HG03575 (cell line): Measurements from ENCODE around the gene RAB11A.

ENCODE experiments used
- ATAC-seq: cut with Tn5 transposase; IDR thresholded peaks from one replicate; pipeline ENCODE4 v1.9.1; 2021; ENCODE audit not compliant: unreplicated experiment, insufficient number of reproducible peaks, low FRiP score; ENCODE audit errors: extremely low read depth

The RAB11A gene

DNA sequence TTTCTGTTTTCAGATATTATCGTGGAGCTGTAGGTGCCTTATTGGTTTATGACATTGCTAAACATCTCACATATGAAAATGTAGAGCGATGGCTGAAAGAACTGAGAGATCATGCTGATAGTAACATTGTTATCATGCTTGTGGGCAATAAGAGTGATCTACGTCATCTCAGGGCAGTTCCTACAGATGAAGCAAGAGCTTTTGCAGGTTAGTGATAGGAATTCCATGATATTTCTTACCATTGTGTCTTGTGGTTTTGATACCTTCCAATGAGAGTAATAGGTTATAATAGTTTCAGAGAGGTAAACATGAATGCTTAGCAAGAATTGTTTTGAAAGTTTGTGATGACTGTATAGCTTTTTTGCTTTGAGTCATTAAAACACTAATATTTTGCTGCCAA lies 8.5 kb downstream of the RAB11A start:
- no peak for ATAC-seq

DNA sequence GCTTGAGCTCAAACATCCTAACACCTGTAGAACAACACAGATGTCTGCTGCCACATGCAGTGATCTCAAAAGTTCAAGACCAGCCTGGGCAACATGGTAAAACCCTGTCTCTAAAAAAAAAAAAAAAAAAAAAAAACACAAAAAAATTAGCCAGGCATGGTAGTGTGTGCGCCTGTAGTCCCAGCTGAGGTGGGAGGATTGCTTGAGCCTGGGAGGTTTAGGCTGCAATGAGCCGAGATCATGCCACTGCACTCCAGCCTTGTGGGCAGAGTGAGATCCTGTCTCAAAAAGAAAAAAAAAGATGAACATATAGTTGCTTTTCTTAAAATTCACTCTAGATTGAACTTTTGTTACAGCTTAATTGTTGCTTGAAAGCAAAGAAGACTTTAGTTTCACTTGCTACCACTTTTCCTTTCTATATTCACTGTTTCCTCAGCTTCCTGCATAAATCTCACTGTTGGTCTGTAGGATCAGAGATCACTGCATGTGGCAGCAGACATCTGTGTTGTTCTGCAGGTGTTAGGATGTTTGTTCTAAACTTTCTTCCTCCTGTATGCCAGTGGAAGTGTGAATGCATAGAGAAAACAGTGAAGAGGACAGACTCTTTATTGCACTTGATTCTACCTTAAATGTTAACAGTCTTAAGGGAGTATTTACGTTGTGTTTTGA lies 12.6 kb downstream of the RAB11A start:
- ATAC-seq, result no peak

DNA sequence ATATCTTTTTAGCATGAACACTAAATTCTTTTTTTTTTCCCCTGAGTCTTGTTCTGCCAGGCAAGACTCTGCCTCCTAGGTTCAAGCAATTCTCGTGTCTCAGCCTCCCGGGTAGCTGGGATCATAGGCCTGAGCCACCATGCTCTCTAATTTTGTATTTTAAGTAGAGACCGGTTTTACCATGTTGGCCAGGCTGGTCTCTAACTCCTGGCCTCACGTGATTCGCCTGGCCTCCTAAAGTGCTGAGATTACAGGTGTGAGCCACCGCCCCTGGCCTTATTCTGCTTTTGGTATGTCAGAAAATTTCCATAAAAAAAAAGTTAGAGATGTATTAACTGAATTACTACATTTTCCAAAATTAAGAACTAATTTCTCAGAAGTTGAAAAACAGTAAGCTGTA lies 14.3 kb downstream of the RAB11A start:
- ATAC-seq, result no peak

DNA sequence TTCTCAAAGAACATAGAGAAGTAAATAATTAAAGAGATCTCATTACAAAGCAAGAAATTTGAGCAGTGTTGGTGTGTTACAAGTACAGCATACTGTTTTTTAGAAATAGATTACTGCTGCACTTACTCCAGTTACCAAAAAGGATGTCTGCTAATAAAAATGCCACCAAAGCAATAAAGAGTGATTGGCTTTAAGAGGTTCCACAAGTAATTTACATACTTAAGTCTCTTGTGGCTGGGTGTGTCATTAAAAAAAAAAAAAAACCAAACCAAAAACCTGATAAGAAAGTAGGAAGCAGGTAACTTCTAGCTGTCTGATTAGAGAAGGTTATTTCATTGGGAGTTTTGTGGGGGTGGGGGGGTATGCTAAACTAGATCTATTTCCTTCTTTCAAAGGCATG lies 15.2 kb downstream of the RAB11A start:
- no peak for ATAC-seq

DNA sequence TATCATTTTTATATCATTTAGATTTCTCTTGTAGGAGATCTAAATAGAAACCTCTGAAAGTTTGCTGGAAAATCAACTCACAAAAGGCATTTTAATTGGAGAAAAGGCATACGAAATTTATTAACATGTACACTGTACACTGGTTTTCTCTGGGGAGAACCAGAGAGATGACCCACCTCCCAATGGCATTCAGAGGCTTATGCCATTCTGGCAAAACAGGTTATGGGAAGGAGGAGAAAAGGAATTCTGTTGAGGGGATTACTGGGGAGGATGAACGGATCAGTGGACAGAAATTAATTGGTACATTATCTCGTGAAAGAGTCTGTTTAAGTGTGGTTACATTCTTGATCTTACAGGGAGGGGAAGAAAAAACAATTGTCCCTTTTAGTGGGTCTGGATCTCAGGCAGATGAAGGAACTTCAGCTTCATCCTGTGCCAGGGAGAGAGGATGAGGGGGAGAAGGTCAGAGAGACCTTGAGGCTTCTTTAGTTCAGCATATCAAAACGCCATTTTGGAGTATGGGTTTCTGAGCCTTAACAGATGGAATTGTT lies 16.5 kb downstream of the RAB11A start:
- no peak for ATAC-seq

DNA sequence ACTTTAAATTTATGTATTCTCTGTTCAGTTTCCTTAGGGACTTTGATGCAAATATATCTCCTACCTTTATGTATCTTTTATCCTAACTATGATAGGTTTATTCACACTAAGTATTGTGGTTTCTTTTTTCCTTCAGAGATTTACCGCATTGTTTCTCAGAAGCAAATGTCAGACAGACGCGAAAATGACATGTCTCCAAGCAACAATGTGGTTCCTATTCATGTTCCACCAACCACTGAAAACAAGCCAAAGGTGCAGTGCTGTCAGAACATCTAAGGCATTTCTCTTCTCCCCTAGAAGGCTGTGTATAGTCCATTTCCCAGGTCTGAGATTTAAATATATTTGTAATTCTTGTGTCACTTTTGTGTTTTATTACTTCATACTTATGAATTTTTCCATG lies 18.3 kb downstream of the RAB11A start:
- ATAC-seq, result no peak

DNA sequence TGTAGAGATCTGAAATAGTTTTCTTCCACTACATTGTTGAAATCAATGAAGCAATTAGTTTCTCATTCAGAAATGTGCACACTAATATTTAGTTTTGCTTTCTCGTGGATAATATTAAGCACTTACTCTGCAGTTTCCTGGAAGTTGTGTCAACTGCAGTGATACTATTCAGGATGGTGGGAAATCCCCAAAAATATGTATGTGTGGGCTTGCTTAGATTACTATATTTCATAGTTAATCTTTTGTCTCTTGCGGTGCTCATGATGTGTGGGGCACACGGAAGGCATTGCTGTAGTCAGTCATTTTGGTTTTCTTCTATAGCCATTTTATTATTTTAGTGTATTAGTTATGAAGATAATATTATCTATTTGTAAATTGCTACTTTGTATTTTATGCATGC lies 19.7 kb downstream of the RAB11A start:
- ATAC-seq, result no peak

DNA sequence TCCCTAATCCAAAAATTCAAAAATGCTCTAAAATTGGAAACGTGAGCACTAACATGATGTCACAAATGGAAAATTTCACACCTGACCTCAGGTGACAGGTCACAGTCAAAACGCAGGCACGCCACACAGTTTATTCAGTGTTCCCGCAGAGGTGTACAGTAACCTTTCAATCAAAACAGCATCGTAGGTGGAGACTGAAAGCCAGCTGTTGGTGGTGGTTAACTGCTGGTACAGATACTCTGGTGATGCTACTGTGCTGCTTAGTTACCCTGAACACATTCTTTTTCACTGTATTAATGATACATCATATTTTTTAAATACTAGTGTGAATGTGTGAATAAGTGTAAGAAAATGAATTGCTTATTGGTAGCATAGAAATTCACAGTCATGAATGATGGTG lies 23.8 kb downstream of the RAB11A start:
- ATAC-seq, result no peak

DNA sequence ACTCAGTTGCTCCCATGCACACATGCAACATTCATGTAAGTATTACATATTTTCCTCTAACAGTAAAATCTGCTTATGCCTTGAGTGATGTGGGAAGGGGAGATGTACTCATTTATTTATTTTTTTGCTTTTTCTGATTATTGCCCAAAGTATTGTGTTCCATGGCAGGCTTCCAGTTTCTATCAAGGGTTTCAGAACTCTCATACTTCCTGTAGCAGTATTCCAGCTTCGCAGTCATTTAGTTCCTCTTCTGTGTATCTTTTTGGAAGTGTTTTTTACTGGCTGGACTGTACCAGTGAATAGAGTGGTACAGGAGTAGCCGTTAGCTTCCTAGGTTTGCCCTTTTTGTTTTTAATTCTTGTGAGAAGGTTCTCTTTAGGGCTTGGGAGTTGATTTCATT lies 26.9 kb downstream of the RAB11A start:
- ATAC-seq, result no peak

DNA sequence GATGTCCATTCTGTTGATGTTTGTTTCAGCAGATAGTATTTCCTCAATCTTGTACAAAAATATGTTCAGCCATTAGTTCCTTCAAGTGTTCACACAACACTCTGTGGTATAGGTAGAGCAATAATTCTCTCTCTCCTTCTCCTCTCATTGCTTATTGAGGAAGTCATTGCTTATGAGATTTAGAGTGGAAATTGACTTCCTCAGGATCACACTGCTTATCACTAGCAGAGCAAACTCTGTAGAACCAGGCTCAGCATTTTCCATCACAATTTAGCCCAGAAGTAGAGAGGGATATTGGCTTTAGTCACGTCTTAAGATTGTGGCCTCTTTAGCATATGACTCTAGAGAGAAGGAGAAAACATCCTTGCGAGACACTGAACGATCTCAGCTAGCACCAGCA lies 31.2 kb downstream of the RAB11A start:
- no peak for ATAC-seq

DNA sequence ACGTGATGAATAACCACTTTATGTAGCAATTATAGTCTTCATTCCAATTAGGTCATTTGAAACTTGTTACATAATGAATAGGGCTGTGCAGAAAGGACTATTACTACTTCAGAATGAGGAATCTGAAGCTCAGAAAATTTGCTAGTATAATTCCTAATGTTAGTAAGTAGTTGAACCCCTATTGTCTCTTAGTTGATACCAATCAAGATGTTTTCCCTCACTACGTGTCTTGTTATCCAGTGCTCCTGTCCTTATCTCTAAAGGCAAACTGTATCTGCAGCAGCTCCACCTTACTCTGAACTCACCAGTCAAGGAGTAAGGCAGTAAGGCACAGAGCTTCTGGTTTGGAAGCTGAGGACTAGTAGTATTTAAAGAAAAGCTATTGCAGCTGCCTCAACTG lies 32.0 kb downstream of the RAB11A start:
- no peak for ATAC-seq

DNA sequence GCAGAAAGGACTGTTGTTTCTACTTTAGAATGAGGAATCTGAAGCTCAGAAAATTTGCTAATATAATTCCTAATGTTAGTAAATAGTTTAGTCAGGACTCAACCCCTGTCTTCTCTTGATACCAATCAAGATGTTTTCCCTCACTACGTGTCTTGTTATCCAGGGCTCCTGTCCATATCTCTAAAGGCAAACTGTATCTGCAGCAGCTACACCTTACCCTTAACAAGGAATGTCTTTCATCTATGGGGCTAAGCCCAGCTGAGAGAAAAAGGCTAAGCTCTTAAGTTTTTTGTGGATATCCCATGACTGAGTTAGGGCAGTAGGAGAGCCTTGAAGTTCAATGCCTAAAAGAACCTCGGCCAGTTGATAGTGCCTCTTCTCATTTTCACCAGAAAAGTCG lies 32.5 kb downstream of the RAB11A start:
- ATAC-seq, result no peak

DNA sequence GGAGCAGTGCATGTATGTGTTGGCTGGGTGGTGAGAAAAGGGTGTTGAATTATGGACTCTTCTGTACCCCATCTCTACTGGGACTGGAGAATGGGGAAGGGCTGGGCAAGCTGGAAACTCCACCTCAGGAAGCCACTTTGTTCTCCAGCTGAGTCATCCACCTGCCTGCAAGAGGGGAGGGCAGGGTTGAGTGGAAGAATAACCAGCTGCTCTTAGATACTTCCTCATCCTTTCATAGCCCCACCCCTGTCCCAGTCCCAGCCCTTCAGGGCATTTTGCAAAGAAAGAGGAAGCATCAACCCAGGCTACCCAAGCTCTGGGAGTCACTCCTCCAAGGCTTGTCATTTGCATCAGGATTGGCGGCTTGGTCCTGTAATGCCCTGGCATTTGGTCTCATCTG lies 33.1 kb downstream of the RAB11A start:
- ATAC-seq, result no peak

DNA sequence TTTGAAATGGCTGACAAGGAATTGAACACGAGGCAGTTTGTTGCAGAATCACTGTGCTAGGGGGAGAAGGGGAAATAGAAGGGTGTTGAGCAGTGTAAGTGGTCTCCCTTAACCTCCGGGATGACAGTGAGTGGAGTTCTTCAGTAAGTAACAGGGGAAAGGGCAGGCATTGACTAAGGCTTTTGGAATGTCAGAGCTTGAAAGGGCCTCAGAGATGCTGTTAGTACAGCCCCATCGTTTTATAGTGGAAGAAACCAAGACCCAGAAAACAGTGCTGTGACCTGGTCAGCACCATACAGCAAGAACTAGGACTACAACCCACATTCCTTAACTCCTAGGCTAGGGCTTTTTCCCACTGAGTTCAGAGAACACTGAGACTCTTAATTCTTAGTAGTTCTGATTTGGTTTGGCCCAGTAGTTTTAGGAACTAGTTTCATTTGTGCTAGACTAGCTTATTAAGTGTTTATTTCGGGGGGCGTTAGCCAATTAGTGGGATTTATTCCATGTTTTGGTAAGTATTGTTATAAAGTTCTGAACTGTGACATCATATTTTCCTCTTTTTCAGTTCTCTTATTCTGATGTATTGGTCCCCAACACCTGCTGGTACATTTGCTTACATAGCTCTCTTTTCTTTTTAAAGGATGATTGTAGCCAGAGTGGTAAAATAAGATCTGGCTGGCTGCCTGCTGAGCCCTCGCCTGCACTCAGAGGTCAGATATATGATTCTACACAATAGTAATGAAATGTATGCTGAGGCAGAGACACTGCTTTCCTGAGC lies 34.2 kb downstream of the RAB11A start:
- no peak for ATAC-seq

DNA sequence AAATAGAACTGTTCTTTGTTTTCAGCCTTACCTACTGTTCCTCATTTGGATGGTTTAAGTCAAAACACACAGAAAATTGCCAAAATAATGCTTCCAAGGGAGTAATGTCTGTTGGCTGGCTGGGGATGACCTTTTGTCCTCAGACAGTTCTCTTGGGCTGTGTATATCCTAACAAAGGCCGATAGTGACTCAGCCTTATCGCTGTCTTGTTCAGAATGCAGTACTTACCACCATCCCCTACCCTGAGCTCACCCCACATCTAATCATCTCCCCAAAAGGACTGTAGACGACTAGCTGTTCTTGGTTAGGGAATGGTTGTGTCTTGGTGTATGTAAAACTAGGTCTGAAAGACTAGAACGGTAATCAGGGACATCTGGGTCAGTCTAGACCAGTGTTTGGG lies 35.0 kb downstream of the RAB11A start:
- no peak for ATAC-seq

DNA sequence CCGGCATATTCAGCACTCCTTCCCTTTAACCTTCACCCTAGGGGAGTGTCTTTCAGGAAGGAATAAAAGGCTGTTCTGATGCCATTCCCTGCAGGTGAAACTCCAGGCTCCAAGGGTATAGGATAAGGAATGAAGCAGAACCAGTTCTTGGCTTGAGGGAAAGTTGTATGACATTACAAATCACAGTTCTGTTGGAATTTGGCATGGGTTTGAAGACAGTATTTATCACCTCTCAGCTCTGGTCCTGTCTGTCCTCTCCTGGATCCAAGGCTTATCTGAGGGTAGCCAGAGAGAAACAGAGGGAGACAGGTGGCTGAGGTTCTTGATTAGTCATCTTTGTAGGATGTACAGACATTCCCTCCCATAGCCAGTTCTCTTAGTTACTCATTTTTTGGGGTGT lies 37.1 kb downstream of the RAB11A start:
- no peak for ATAC-seq

DNA sequence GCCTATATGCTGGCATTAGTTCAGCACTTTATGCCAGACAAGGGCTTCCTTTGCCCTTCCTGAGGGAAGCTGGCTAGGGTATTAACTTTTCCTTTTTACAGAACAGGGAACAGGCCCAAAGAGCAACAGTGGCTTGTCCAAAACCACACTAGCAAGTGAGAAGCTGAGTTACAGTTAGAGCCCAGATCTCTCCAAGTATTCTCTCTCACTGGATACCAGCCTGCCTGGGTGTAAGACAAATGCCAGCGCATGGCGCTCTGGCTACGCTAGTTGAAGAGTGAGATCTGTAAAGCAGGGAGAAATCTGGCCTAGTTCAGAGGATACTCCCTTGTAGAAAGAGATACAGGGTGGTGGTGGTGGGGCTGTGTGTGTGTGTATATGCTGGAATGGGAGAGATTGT lies 38.4 kb downstream of the RAB11A start:
- ATAC-seq, result no peak

DNA sequence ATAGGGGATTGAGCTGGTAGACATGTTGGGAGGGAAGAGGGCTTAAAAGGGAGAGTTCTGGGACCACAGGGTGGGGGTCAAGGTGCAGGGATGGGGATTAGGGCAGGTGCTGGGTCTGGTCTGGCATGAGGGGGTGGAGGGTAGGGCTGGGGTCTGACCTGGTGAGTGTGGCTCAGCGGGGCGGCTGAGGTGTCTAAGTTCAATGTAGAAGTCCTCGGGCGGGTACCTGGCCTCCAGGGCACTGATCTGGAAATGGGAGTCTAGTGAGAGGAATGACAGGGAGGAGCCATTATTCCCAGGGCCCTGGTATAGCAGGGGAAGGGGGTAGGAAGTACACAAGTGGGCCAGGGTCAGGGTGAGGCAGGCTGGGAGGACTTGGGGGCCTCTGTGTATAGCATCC lies 39.6 kb downstream of the RAB11A start:
- no peak for ATAC-seq

DNA sequence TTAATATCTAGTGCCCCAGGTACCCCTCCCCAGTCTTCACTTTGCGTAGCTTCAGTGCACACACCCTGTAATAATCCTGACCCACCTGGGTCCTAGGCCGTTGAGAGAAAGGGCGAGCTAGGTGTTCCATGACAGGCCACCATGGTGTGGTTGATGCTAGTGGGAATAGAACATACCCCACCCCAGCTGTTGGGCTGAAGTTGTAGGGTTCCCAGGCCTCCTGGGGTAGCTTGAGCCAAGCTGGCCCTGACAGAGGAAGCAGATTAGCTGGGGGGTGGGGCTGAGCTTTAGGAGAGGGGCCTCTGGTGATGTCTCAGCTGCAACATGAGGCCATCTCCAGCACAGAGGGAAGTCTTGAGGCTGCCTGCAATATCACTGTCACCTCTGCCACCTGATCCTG lies 40.5 kb downstream of the RAB11A start:
- ATAC-seq, result no peak

DNA sequence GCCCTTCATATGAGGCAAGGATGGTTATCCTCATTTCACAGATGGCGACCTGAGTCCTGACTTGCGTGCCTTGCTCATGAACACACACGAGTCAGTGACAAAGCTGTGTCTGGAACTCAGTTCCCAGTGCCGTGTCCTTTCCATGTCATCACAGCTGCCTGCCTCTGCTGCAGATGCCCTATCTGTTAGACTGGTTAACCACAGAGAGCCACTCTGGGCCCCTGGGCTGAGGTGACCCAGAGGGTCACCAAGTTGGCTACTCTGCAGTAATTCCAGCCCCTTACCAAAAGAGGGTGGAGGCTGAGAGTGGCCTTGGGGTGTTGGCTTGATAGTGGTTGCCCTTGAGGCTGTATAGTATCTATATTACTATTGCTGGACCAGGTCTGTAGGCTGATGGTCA lies 41.0 kb downstream of the RAB11A start:
- ATAC-seq, result no peak

DNA sequence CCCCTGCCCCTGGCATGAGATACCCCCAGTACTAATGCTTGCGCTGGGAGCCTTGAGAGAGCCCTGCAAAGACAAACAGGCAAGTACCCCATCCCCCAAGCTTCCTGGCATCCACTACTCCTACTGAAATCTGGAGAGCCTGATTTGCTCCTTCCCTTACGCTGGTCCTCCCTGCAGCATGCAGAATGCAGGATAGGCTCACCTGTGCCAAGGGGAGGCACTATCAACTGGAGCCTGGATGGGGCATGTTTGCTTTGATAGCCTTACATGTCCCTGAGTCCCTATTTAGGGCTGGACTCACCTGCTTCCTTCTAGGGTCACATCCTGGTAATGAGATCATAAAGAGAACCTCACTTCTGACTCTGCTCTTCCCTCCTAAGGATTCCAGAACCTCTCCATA lies 42.9 kb downstream of the RAB11A start:
- no peak for ATAC-seq
